ENCODE data around the gene SERPINE3. TPM values are rescaled to one million over a fixed set of nuclear protein-coding genes. Genes with fewer than 3 reads are reported as not detected.

The SERPINE3 gene
- total and polyA plus RNA-seq, 4 donors = 0.63 TPM; not detected in 3

DNA sequence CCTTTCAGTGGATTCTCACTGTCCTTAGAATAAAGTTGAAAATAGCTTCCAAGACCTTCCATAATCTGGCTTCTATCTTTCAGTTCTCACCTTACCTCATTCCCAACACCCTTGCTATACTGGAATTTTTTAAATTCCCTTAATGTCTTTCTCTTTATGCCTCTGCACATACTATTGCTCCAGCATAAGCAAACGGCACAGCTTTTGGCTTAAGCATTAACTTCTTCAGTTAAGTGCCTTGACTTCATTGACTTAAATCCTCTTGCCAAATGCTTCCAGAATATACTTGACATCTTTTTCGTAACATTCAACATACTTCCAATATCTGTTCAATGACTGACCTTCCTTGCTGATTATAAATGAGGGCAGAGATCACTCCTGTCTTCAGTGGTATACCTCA lies 34.0 kb downstream of the SERPINE3 start:
- H3K27me3 ChIP-seq (ENCODE audit: control insufficient read depth in 4 of 4, insufficient read depth in 4 of 4, low read length in 3 of 4) = no peaks in the 10 kb centered on the region
- no peak for DNase-seq (ENCODE audit: low spot score)
- no peak overlapping the region for H3K9ac ChIP-seq (ENCODE audit: low read depth in 1 of 2, low read length in 2 of 2)
- H3K9me3 ChIP-seq (ENCODE audit: control insufficient read depth in 4 of 4, low read length in 3 of 4) = no peaks in the 10 kb centered on the region
- H3K36me3 ChIP-seq (ENCODE audit: control insufficient read depth in 4 of 4, insufficient read depth in 3 of 4, low read depth in 1 of 4, low read length in 3 of 4) = peaks cover 7 to 84% (median 68%) of the 10 kb centered on the region in 4 donors
- 92% methylated on average over 2 of the region's 2 CpGs for WGBS
- no peaks in the 10 kb centered on the region for H3K4me1 ChIP-seq (ENCODE audit: control insufficient read depth in 4 of 4, insufficient read depth in 4 of 4, low read length in 3 of 4)
- TF ChIP-seq RXRA (IDR thresholded peaks at IDR 0.05) = no peak
- TF ChIP-seq RAD21 (IDR thresholded peaks at IDR 0.05) = no peak
- H3K4me3 ChIP-seq (ENCODE audit: low read depth in 1 of 3, low read length in 3 of 3) = no peak overlapping the region
- H3K27ac ChIP-seq (ENCODE audit: low read depth in 1 of 2, low read length in 2 of 2) = no peak overlapping the region

DNA sequence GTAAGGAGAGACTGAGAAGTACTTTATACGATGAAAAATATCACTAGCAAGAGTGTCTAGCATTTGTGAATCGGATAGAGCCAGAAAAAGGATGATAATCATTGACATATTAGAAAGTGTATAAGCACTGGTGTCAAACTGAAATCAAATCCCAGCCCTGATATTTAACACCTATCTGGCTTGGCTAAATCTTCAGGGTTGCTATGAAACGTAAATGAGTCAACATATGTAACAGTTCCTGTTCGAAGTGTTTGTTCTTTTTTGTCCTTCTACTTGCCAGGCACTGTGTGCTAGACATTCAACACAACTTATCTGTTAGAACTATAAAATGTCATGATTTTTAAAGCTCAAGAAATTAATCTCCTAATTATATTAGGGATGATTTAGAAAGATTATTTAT lies 40.8 kb downstream of the SERPINE3 start:
- H3K4me1 ChIP-seq (ENCODE audit: control insufficient read depth in 4 of 4, insufficient read depth in 4 of 4, low read length in 3 of 4) = no peaks in the 10 kb centered on the region
- DNase-seq (ENCODE audit: low spot score) = no peak
- peaks cover 1 to 57% (median 39%) of the 10 kb centered on the region in 4 donors for H3K36me3 ChIP-seq (ENCODE audit: control insufficient read depth in 4 of 4, insufficient read depth in 3 of 4, low read depth in 1 of 4, low read length in 3 of 4)
- H3K9me3 ChIP-seq (ENCODE audit: control insufficient read depth in 4 of 4, low read length in 3 of 4) = no peaks in the 10 kb centered on the region
- TF ChIP-seq JUND (IDR thresholded peaks at IDR 0.05) (no peak), HNF4G (IDR thresholded peaks at IDR 0.05) (no peak), GABPA (IDR thresholded peaks at IDR 0.05 in 1 of 2, conservative IDR thresholded peaks at IDR 0.05 in 1 of 2) (no peak), RXRA (IDR thresholded peaks at IDR 0.05) (no peak)
- TF ChIP-seq, protein P1, sequence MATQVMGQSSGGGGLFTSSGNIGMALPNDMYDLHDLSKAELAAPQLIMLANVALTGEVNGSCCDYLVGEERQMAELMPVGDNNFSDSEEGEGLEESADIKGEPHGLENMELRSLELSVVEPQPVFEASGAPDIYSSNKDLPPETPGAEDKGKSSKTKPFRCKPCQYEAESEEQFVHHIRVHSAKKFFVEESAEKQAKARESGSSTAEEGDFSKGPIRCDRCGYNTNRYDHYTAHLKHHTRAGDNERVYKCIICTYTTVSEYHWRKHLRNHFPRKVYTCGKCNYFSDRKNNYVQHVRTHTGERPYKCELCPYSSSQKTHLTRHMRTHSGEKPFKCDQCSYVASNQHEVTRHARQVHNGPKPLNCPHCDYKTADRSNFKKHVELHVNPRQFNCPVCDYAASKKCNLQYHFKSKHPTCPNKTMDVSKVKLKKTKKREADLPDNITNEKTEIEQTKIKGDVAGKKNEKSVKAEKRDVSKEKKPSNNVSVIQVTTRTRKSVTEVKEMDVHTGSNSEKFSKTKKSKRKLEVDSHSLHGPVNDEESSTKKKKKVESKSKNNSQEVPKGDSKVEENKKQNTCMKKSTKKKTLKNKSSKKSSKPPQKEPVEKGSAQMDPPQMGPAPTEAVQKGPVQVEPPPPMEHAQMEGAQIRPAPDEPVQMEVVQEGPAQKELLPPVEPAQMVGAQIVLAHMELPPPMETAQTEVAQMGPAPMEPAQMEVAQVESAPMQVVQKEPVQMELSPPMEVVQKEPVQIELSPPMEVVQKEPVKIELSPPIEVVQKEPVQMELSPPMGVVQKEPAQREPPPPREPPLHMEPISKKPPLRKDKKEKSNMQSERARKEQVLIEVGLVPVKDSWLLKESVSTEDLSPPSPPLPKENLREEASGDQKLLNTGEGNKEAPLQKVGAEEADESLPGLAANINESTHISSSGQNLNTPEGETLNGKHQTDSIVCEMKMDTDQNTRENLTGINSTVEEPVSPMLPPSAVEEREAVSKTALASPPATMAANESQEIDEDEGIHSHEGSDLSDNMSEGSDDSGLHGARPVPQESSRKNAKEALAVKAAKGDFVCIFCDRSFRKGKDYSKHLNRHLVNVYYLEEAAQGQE (IDR thresholded peaks at IDR 0.05) = no peak
- no peak overlapping the region for H3K27ac ChIP-seq (ENCODE audit: low read depth in 1 of 2, low read length in 2 of 2)
- H3K27me3 ChIP-seq (ENCODE audit: control insufficient read depth in 4 of 4, insufficient read depth in 4 of 4, low read length in 3 of 4) = no peaks in the 10 kb centered on the region
- WGBS = 87% methylated on average over 4 of the region's 4 CpGs
- H3K9ac ChIP-seq (ENCODE audit: low read depth in 1 of 2, low read length in 2 of 2) = no peak overlapping the region
- no peak overlapping the region for H3K4me3 ChIP-seq (ENCODE audit: low read depth in 1 of 3, low read length in 3 of 3)

DNA sequence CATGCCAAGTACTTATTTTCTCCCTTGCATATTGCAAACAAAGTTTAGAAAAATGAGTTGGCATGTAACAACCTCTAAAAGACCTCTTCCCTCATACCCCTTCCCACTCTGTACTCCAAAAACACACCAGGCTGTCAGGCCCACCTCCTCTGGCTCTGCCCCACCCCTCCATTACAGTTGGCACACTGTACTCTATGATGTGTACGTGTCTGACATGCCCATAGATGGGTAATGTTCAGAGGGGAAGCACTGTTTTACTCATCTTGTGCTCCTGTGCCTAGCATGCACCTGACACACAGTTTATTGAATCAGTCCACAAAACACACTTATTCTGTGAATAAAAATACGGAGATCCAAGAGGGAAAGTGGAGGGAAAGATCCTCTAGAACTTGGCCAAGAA lies 45.6 kb downstream of the SERPINE3 start:
- Histone ChIP-seq H3K4me1 (ENCODE audit: control insufficient read depth in 4 of 4, insufficient read depth in 4 of 4, low read length in 3 of 4) (peaks cover 0 to 2% (median 0%) of the 10 kb centered on the region in 4 donors), H3K36me3 (ENCODE audit: control insufficient read depth in 4 of 4, insufficient read depth in 3 of 4, low read depth in 1 of 4, low read length in 3 of 4) (peaks cover 1 to 34% (median 20%) of the 10 kb centered on the region in 4 donors)

DNA sequence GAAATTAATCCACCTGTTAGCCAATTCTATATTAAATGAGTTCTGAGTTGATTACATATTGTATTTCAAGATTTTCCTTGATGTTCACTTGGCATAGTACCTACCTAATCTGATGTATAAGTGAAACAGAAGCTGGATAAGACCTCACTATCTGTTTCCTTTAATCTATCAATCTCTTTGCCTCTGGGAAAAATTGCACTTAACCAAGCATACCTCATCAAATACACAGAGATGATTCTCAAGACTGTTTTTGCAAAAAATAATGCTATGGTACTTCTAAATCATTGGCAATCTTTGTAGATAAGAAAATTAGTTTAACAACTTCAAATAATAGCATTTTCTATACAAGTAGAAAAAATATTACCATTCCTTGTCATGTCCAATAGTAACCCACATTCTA lies 55.2 kb downstream of the SERPINE3 start:
- Histone ChIP-seq H3K36me3 (ENCODE audit: control insufficient read depth in 4 of 4, insufficient read depth in 3 of 4, low read depth in 1 of 4, low read length in 3 of 4) (peaks cover 0 to 13% (median 6%) of the 10 kb centered on the region in 4 donors), H3K4me1 (ENCODE audit: control insufficient read depth in 4 of 4, insufficient read depth in 4 of 4, low read length in 3 of 4) (peaks cover 3 to 7% (median 5%) of the 10 kb centered on the region in 4 donors), H3K9me3 (ENCODE audit: control insufficient read depth in 4 of 4, low read length in 3 of 4) (no peaks in the 10 kb centered on the region)

More for the DNA sequence above, 45.6 kb downstream of the SERPINE3 start:
- no peak overlapping the region for H3K9ac ChIP-seq (ENCODE audit: low read depth in 1 of 2, low read length in 2 of 2)
- H3K4me3 ChIP-seq (ENCODE audit: low read depth in 1 of 3, low read length in 3 of 3) = no peak overlapping the region
- H3K9me3 ChIP-seq (ENCODE audit: control insufficient read depth in 4 of 4, low read length in 3 of 4) = no peaks in the 10 kb centered on the region
- H3K27ac ChIP-seq (ENCODE audit: low read depth in 1 of 2, low read length in 2 of 2) = no peak overlapping the region
- no peak for TF ChIP-seq GABPA (IDR thresholded peaks at IDR 0.05 in 1 of 2, conservative IDR thresholded peaks at IDR 0.05 in 1 of 2)
- TF ChIP-seq HNF4G (IDR thresholded peaks at IDR 0.05) = no peak
- no peak for TF ChIP-seq SP1 (IDR thresholded peaks at IDR 0.05)
- H3K27me3 ChIP-seq (ENCODE audit: control insufficient read depth in 4 of 4, insufficient read depth in 4 of 4, low read length in 3 of 4) = no peaks in the 10 kb centered on the region
- no peak for DNase-seq (ENCODE audit: low spot score)
- WGBS = 97% methylated on average over 2 of the region's 2 CpGs

More for the DNA sequence above, 55.2 kb downstream of the SERPINE3 start:
- H3K27ac ChIP-seq (ENCODE audit: low read depth in 1 of 2, low read length in 2 of 2) = no peak overlapping the region
- H3K9ac ChIP-seq (ENCODE audit: low read depth in 1 of 2, low read length in 2 of 2) = no peak overlapping the region
- DNase-seq (ENCODE audit: low spot score) = no peak
- H3K4me3 ChIP-seq (ENCODE audit: low read depth in 1 of 3, low read length in 3 of 3) = no peak overlapping the region
- TF ChIP-seq TAF1 (conservative IDR thresholded peaks at IDR 0.05) (no peak), RAD21 (IDR thresholded peaks at IDR 0.05) (no peak), GABPA (IDR thresholded peaks at IDR 0.05 in 1 of 2, conservative IDR thresholded peaks at IDR 0.05 in 1 of 2) (no peak), YY1 (IDR thresholded peaks at IDR 0.05) (no peak), FOXA1 (IDR thresholded peaks at IDR 0.05) (no peak)
- TF ChIP-seq, protein P1 (IDR thresholded peaks at IDR 0.05) = no peak
- no peaks in the 10 kb centered on the region for H3K27me3 ChIP-seq (ENCODE audit: control insufficient read depth in 4 of 4, insufficient read depth in 4 of 4, low read length in 3 of 4)
